HCT116 (cell line): ENCODE data around the gene ANKS4B. TPM values are rescaled to one million over a fixed set of nuclear protein-coding genes. Genes with fewer than 3 reads are reported as not detected.

Source experiments
- ATAC-seq: fragments of 200-7000 bp; cut with Tn5 transposase; 2 replicates; pipeline ENCODE4 v1.9.1; 2020; ENCODE audit warnings: mild to moderate bottlenecking, moderate library complexity
- BruUV-seq: library from RNA; stranded (reverse); fragments of 400-500 nt; replicated peaks from 2 replicates; lab custom pipeline; 2021; lab: Mats Ljungman, UMichigan
- CTCF ChIA-PET: fragments of 300-600 bp; sonication (Branson Sonifier 250); formaldehyde crosslinking; loops from one replicate; lab custom pipeline; 2021; ENCODE audit warnings: antibody characterized with exemption; lab: Charles Lee
- POLR2A ChIA-PET: fragments of 300-600, 350-600 bp; sonication (Branson Sonifier 250); formaldehyde crosslinking; loops from one replicate; lab custom pipeline; 2021; ENCODE audit warnings: antibody characterized with exemption; lab: Charles Lee
- RAD21 ChIA-PET, 2 experiments: fragments of 300-600 bp; sonication (Branson Sonifier 250); formaldehyde crosslinking; loops; one replicate each; lab custom pipeline; 2023; ENCODE audit warnings: low total read pairs in 2 of 2; ENCODE audit not compliant: uncharacterized antibody in 2 of 2, unreplicated experiment in 2 of 2, low non-redundant PET in 1 of 2; lab: Charles Lee
- DNase-seq: peaks from one replicate; pipeline ENCODE4 v3.0.0-alpha.2; 2010; ENCODE audit warnings: low read depth, low spot score
- H2AFZ ChIP-seq: fragments of 200-600 bp; shearing (Covaris generic), sonication (generic); 2 replicates; pipeline ENCODE4 v1.6.1; 2017; ENCODE audit warnings: low read depth, mixed run types, mixed read lengths, antibody characterized with exemption, low read length; ENCODE audit not compliant: poor library complexity, severe bottlenecking
- H3K27ac ChIP-seq: 2 replicates; pipeline ENCODE4 v1.5.1; 2012; ENCODE audit warnings: low read depth, low read length
- H3K27me3 ChIP-seq: fragments of 200-600 bp; sonication (generic); 2 replicates; pipeline ENCODE4 v1.6.1; 2016; ENCODE audit warnings: mixed run types, low read length, mixed read lengths; ENCODE audit not compliant: insufficient read depth
- H3K36me3 ChIP-seq, 2 experiments: fragments of 200-500 bp in 1 of 2; fragments of 200-600 bp in 1 of 2; sonication (Bioruptor generic) in 1 of 2; sonication (generic) in 1 of 2; 2 replicates each; pipeline versions ENCODE4 v1.5.1 to v1.6.1; 2014 to 2016; ENCODE audit warnings: low read length in 2 of 2, inconsistent platforms in 1 of 2, mixed read lengths in 1 of 2, mixed run types in 1 of 2; ENCODE audit not compliant: insufficient read depth in 2 of 2, control insufficient read depth in 1 of 2
- H3K4me1 ChIP-seq, 2 experiments: fragments of 200-600 bp in 1 of 2; sonication (generic) in 1 of 2; 2 replicates each; pipeline versions ENCODE4 v1.5.1 to v1.6.1; 2012 to 2017; ENCODE audit warnings: low read length in 2 of 2, inconsistent platforms in 1 of 2, mild to moderate bottlenecking in 1 of 2, mixed read lengths in 1 of 2, mixed run types in 1 of 2, moderate library complexity in 1 of 2; ENCODE audit not compliant: insufficient read depth in 2 of 2, control insufficient read depth in 1 of 2
- H3K4me2 ChIP-seq: fragments of 200-600 bp; sonication (generic); 2 replicates; pipeline ENCODE4 v1.6.1; 2017; ENCODE audit warnings: mixed run types, low read length, mixed read lengths
- H3K4me3 ChIP-seq, 2 experiments: fragments of 200-600 bp in 1 of 2; sonication (generic) in 1 of 2; replicated peaks in 1 of 2; 2 replicates each; pipeline ENCODE4 v1.5.1; 2011 to 2016; ENCODE audit warnings: low read length in 2 of 2, control low read depth in 1 of 2, low read depth in 1 of 2, mild to moderate bottlenecking in 1 of 2, mixed read lengths in 1 of 2, mixed run types in 1 of 2
- H3K79me2 ChIP-seq: fragments of 200-600 bp; sonication (generic); 2 replicates; pipeline ENCODE4 v1.6.1; 2017; ENCODE audit warnings: mild to moderate bottlenecking, mixed run types, low read length, moderate library complexity, mixed read lengths; ENCODE audit not compliant: insufficient read depth
- H3K9ac ChIP-seq: fragments of 200-600 bp; sonication (generic); 2 replicates; pipeline ENCODE4 v1.6.1; 2016; ENCODE audit warnings: low read length, mixed read lengths
- H3K9me2 ChIP-seq: fragments of 200-600 bp; sonication (generic), shearing (Covaris generic); 2 replicates; pipeline ENCODE4 v1.6.1; 2017; ENCODE audit warnings: mixed run types, mild to moderate bottlenecking, moderate library complexity; ENCODE audit not compliant: insufficient read depth
- H3K9me3 ChIP-seq, 2 experiments: fragments of 200-500 bp in 1 of 2; fragments of 200-600 bp in 1 of 2; sonication (Bioruptor generic) in 1 of 2; sonication (generic) in 1 of 2; 2 replicates each; pipeline ENCODE4 v1.6.1; 2014 to 2017; ENCODE audit warnings: low read length in 2 of 2, mixed read lengths in 2 of 2, inconsistent platforms in 1 of 2, low read depth in 1 of 2, mild to moderate bottlenecking in 1 of 2, mixed run types in 1 of 2, moderate library complexity in 1 of 2; ENCODE audit not compliant: control insufficient read depth in 1 of 2, insufficient read depth in 1 of 2
- H4K20me1 ChIP-seq: fragments of 200-600 bp; sonication (generic), shearing (Covaris generic); 2 replicates; pipeline ENCODE4 v1.6.1; 2017; ENCODE audit warnings: mixed run types, mild to moderate bottlenecking, moderate library complexity; ENCODE audit not compliant: insufficient read depth
- CEBPB ChIP-seq: IDR thresholded peaks from 2 replicates; pipeline ENCODE4 v1.6.1; 2012; ENCODE audit warnings: low read depth
- EZH2phosphoT487 ChIP-seq: fragments of 200-600 bp; IDR thresholded peaks from 2 replicates; pipeline ENCODE4 v1.6.1; 2018; ENCODE audit warnings: antibody characterized with exemption, borderline replicate concordance
- SP1 ChIP-seq: IDR thresholded peaks from 2 replicates; pipeline ENCODE4 v1.6.1; 2012; ENCODE audit warnings: low read depth
- TCF7L2 ChIP-seq: IDR thresholded peaks from 2 replicates; pipeline ENCODE4 v1.7.0; 2011; ENCODE audit warnings: borderline replicate concordance, inconsistent platforms; ENCODE audit not compliant: insufficient read depth, insufficient read length; ENCODE audit errors: extremely low read depth
- intact Hi-C: fragments of 100-400 bp; cut with micrococcal nuclease; formaldehyde crosslinking; loops from 2 replicates; pipeline ENCODE4 v1.10.0; 2022
- total RNA-seq: library from RNA; stranded (reverse); gene quantifications from one replicate; pipeline ENCODE4 v1.2.1, GENCODE V29; 2021; ENCODE audit not compliant: unreplicated experiment
- TF ChIP-seq, protein P1 (sequence below): IDR thresholded peaks from 2 replicates; pipeline ENCODE4 v1.6.1; 2012; ENCODE audit warnings: low read depth
- TF ChIP-seq, protein P2 (sequence below): IDR thresholded peaks from 2 replicates; pipeline ENCODE4 v1.6.1; 2012

ANKS4B gene
- total RNA-seq, 1 experiment from 2014 or later, result not detected

DNA sequence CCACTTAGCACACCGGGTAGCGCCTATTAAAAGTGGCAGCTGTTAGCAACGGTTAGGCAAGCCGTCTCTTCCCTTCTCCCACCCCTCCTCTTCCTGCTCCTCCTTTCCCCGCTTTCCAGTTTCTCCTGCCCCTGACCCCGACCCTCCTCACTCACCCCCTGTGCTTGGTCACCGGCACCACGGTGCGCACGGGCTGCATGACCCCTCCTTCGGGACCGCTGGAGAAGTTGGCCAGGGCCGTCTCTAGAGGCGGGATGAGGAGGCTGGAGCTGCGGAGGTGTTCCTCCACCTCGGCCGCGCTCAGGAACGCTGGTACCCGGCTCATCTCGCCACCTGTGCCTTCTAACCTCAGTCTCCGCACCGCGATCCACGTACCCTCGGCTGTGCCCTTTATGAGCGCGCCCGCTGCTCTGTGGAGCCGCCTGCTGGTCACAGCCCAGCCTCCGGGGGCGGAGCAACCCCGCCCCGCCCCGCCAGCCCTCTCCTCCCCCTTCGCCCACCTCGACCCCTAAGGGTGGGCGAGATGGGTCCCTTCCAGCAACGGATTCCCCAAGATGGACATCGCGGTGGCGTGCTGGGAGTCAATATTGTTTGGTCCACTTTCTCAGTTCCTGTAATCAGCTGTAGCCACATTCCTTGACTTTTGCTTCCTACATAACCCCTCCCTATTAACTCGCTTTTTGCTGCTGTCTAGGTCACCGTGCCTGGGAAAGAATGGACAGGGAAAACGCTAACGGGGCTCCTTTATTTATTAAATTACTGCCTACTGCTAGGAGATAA, 44.6 kb downstream of the ANKS4B start, which contains the start of gene CRYM (continued):
- TF ChIP-seq, protein P1, sequence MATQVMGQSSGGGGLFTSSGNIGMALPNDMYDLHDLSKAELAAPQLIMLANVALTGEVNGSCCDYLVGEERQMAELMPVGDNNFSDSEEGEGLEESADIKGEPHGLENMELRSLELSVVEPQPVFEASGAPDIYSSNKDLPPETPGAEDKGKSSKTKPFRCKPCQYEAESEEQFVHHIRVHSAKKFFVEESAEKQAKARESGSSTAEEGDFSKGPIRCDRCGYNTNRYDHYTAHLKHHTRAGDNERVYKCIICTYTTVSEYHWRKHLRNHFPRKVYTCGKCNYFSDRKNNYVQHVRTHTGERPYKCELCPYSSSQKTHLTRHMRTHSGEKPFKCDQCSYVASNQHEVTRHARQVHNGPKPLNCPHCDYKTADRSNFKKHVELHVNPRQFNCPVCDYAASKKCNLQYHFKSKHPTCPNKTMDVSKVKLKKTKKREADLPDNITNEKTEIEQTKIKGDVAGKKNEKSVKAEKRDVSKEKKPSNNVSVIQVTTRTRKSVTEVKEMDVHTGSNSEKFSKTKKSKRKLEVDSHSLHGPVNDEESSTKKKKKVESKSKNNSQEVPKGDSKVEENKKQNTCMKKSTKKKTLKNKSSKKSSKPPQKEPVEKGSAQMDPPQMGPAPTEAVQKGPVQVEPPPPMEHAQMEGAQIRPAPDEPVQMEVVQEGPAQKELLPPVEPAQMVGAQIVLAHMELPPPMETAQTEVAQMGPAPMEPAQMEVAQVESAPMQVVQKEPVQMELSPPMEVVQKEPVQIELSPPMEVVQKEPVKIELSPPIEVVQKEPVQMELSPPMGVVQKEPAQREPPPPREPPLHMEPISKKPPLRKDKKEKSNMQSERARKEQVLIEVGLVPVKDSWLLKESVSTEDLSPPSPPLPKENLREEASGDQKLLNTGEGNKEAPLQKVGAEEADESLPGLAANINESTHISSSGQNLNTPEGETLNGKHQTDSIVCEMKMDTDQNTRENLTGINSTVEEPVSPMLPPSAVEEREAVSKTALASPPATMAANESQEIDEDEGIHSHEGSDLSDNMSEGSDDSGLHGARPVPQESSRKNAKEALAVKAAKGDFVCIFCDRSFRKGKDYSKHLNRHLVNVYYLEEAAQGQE, result no peak

DNA sequence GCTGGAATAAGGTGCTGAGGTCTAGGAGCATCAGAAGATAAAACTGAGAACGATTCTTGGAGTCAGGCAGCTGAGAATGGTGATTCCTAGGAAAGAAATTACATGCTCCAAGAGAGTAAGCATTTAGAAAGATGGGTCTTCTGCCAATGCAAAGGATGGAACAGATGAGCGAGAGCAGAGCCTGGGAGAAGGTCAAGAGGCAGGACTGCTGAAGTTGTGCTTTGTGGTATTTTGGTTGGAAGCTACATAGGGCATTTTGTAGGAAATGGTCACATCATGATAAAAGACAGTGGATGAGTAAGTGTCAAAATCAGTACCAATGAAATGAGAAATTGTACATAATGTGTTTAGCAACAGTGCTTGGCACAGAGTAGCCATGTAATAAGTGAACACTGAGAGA, 46.0 kb downstream of the ANKS4B start:
- Histone ChIP-seq H3K36me3 (no peaks in the 10 kb centered on the region), H3K4me2 (no peak overlapping the region), H3K9me3 (no peaks in the 10 kb centered on the region), H4K20me1 (no peaks in the 10 kb centered on the region), H3K9ac (no peak overlapping the region), H3K9me2 (no peaks in the 10 kb centered on the region), H3K27me3 (no peaks in the 10 kb centered on the region), H3K27ac (no peak overlapping the region), H3K4me3 (no peak overlapping the region), H2AFZ (no peak overlapping the region), H3K4me1 (peaks cover 0 to 18% of the 10 kb centered on the region in 2 experiments; a peak in 1 of 4 replicates), H3K79me2 (no peaks in the 10 kb centered on the region)
- CTCF ChIA-PET, result interaction anchor here (1.5 to 3.3 kb wide), 3 partner anchors 21 to 123 kb away, joined by 4 to 22 read pairs (median 5); no protein-coding TSS in a partner anchor
- POLR2A ChIA-PET, result no interaction called here
- no TSS peak for BruUV-seq
- TF ChIP-seq EZH2phosphoT487 (no peak), TCF7L2 (no peak), SP1 (no peak), CEBPB (no peak)
- TF ChIP-seq, protein P2, sequence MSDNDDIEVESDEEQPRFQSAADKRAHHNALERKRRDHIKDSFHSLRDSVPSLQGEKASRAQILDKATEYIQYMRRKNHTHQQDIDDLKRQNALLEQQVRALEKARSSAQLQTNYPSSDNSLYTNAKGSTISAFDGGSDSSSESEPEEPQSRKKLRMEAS, result no peak
- RAD21 ChIA-PET, result interaction anchor here in 1 of 2 experiments (0.8 kb wide), 1 partner anchor 21 kb away, joined by 3 read pairs; no protein-coding TSS in a partner anchor
- intact Hi-C loops, result no loop called here
- ATAC-seq, result no peak
- no peak for DNase-seq
